ENCODE results near the gene CDHR3. TPM values are rescaled to one million over a fixed set of nuclear protein-coding genes. Genes with fewer than 3 reads are reported as not detected.

CDHR3 gene
- total and polyA plus RNA-seq, 2 of the 8 experiments (the other 6 are each of a cell fraction or from before 2014, with no cell fraction given): 6.4 to 6.8 TPM

- Histone ChIP-seq H4K20me1 (replicated peaks in 1 of 2; ENCODE audit: control insufficient read depth in 1 of 2, insufficient read depth in 2 of 2, low read length in 2 of 2) (no peaks in the 10 kb centered on the region), H3K4me2 (ENCODE audit: insufficient read depth in 1 of 2, low read depth in 2 of 2, low read length in 2 of 2) (no peak overlapping the region), H3K4me3 (ENCODE audit: extremely low read depth in 1 of 4, insufficient read depth in 2 of 4, low read depth in 3 of 4, low read length in 4 of 4) (no peak overlapping the region), H3K14ac (ENCODE audit: insufficient read length) (no peak overlapping the region), H2BK12ac (ENCODE audit: low read depth, low read length) (no peak overlapping the region), H3K4me1 (replicated peaks in 1 of 4; ENCODE audit: control insufficient read depth in 3 of 4, insufficient read depth in 4 of 4, low read length in 3 of 4) (peaks cover 4 to 18% (median 11%) of the 10 kb centered on the region in 4 experiments), H4K91ac (replicated peaks; ENCODE audit: insufficient read length, low read length) (no peak overlapping the region), H3K4ac (replicated peaks; ENCODE audit: insufficient read length, low read depth, low read length) (no peak overlapping the region), H3K27me3 (replicated peaks in 1 of 4; ENCODE audit: control insufficient read depth in 3 of 4, extremely low read depth in 1 of 4, insufficient read depth in 3 of 4, low read length in 3 of 4) (no peaks in the 10 kb centered on the region), H3K36me3 (ENCODE audit: control insufficient read depth in 2 of 4, insufficient read depth in 4 of 4, low read length in 3 of 4) (no peaks in the 10 kb centered on the region), H3K27ac (ENCODE audit: low read depth, low read length) (no peak overlapping the region), H2BK5ac (ENCODE audit: low read depth, low read length) (no peak overlapping the region), H2BK15ac (ENCODE audit: low read length) (peak overlapping the region; percentile 37; the same call in 1 of the 2 replicates), H3K79me2 (ENCODE audit: control insufficient read depth in 1 of 2, insufficient read depth in 2 of 2, low read length in 2 of 2) (no peaks in the 10 kb centered on the region), H4K5ac (ENCODE audit: insufficient read length, low read depth, low read length) (no peak overlapping the region), H2BK20ac (ENCODE audit: low read length) (0 out of 2 replicates have a peak overlapping the region, but pooled peaks have one; percentile 11), H4K8ac (ENCODE audit: extremely low read depth, insufficient read depth, low read length) (no peak overlapping the region), H2AK5ac (ENCODE audit: low read depth, low read length) (no peak overlapping the region; the same call in 1 of the 2 replicates), H3K9me3 (ENCODE audit: insufficient read depth in 2 of 2, low read depth in 1 of 2, low read length in 1 of 2) (no peaks in the 10 kb centered on the region), H3K18ac (ENCODE audit: extremely low read depth, low read length) (no peak overlapping the region), H3K79me1 (ENCODE audit: low read depth, low read length) (no peaks in the 10 kb centered on the region), H2BK120ac (replicated peaks; ENCODE audit: low read depth, low read length) (no peak overlapping the region), H2AFZ (ENCODE audit: low read length) (no peak overlapping the region), H3K23me2 (ENCODE audit: low read depth, low read length) (no peaks in the 10 kb centered on the region; the same call in 1 of the 2 replicates), H3K9ac (replicated peaks in 1 of 4; ENCODE audit: extremely low read depth in 1 of 4, low read depth in 3 of 4, low read length in 3 of 4) (no peak overlapping the region), H3K56ac (replicated peaks; ENCODE audit: insufficient read length, low read depth, low read length) (no peak overlapping the region), H3K23ac (ENCODE audit: insufficient read length) (no peak overlapping the region)
- WGBS, 2 experiments (ENCODE audit: extremely low coverage in 1 of 2, insufficient coverage in 1 of 2, insufficient read length in 1 of 2, insufficient replicate concordance in 2 of 2, low coverage in 1 of 2, low lambda C conversion rate in 2 of 2, missing lambda C conversion rate in 1 of 2): 96% methylated on average over 2 of the region's 2 CpGs; no CpG with 5 or more reads in 1 of the 2 experiments
- no peak for TF ChIP-seq SIRT6 (IDR thresholded peaks at IDR 0.05; ENCODE audit: low read length)
- TF ChIP-seq CHD2 (IDR thresholded peaks at IDR 0.05; ENCODE audit: low read length): no peak
- TF ChIP-seq JUND (IDR thresholded peaks at IDR 0.05; ENCODE audit: low read length): no peak
- no peak for TF ChIP-seq NANOG (IDR thresholded peaks at IDR 0.05; ENCODE audit: insufficient read depth, low read depth, low read length, poor library complexity, severe bottlenecking)
- TF ChIP-seq KDM1A (IDR thresholded peaks at IDR 0.05; ENCODE audit: borderline replicate concordance, low read length): no peak
- TF ChIP-seq SIX5 (IDR thresholded peaks at IDR 0.05; ENCODE audit: low read depth, low read length): no peak
- no peak for TF ChIP-seq TEAD4 (IDR thresholded peaks at IDR 0.05; ENCODE audit: low read depth, low read length)
- TF ChIP-seq POLR2AphosphoS5 (IDR thresholded peaks at IDR 0.05; ENCODE audit: low read depth, low read length): no peak
- TF ChIP-seq CEBPB (IDR thresholded peaks at IDR 0.05; ENCODE audit: low read depth, low read length): no peak
- no peak for TF ChIP-seq HDAC6 (IDR thresholded peaks at IDR 0.05; ENCODE audit: low read depth, low read length)
- TF ChIP-seq TBP (IDR thresholded peaks at IDR 0.05; ENCODE audit: low read depth, low read length): no peak
- no peak for TF ChIP-seq SAP30 (IDR thresholded peaks at IDR 0.05; ENCODE audit: insufficient read depth, insufficient replicate concordance, low read length)
- no peak for TF ChIP-seq BCL11A (IDR thresholded peaks at IDR 0.05; ENCODE audit: low read depth in 2 of 2, low read length in 2 of 2)
- no peak for TF ChIP-seq KDM4A (IDR thresholded peaks at IDR 0.05; ENCODE audit: low read depth, low read length, severe bottlenecking)
- ChIA-PET POLR2A (ENCODE audit: partially characterized antibody) (interaction anchor here (1.5 kb wide), 1 partner anchor 11 kb away, joined by 3 read pairs; no protein-coding TSS in a partner anchor), CTCF (ENCODE audit: partially characterized antibody) (interaction anchor here (0.8 to 3.0 kb wide), 6 partner anchors 10 to 171 kb away, joined by 3 to 15 read pairs (median 6); no protein-coding TSS in a partner anchor)
- FAIRE-seq: no peak
- no peak for DNase-seq (ENCODE audit: low read depth in 1 of 2, low spot score in 2 of 2)
These were observed 16.3 kb downstream of the CDHR3 start for GRCh38 chr7:105979405-105979804.
